Measurements from ENCODE around the gene WDR54. TPM values are rescaled to one million over a fixed set of nuclear protein-coding genes. Genes with fewer than 3 reads are reported as not detected.
"Not testable (repeated sequence)": the region's sequence is repeated elsewhere in the genome, so short reads cannot be mapped to it uniquely, and the experiment has no call there.

Gene WDR54
- total RNA-seq, 1 donor from 2014 or later: 60.3 TPM

GRCh38 chr2:74426181-74426758 lies 4.7 kb downstream of the WDR54 start:
- intact Hi-C loops (cut with micrococcal nuclease): no loop called here

- intact Hi-C loops (cut with micrococcal nuclease): no loop called here
Observed at GRCh38 chr2:74427551-74427950, 6.0 kb downstream of the WDR54 start.

- intact Hi-C loops (cut with micrococcal nuclease): no loop called here
Observed at GRCh38 chr2:74428675-74429074, 7.1 kb downstream of the WDR54 start.

GRCh38 chr2:74429487-74430451 lies 8.2 kb downstream of the WDR54 start:
- intact Hi-C loops (cut with micrococcal nuclease): no loop called here

- intact Hi-C loops (cut with micrococcal nuclease): no loop called here
Observed at GRCh38 chr2:74430502-74430901, 9.0 kb downstream of the WDR54 start.

- intact Hi-C loops (cut with micrococcal nuclease): no loop called here
Observed at GRCh38 chr2:74436111-74436805, 14.7 kb downstream of the WDR54 start.

GRCh38 chr2:74436848-74437695 lies 15.5 kb downstream of the WDR54 start:
- intact Hi-C loops (cut with micrococcal nuclease): no loop called here

GRCh38 chr2:74438248-74438647 lies 16.7 kb downstream of the WDR54 start:
- intact Hi-C loops (cut with micrococcal nuclease): no loop called here

GRCh38 chr2:74439373-74439772 lies 17.8 kb downstream of the WDR54 start:
- intact Hi-C loops (cut with micrococcal nuclease): no loop called here

- intact Hi-C loops (cut with micrococcal nuclease): no loop called here
Observed at GRCh38 chr2:74439803-74440377, 18.4 kb downstream of the WDR54 start.

GRCh38 chr2:74440378-74441169 lies 19.0 kb downstream of the WDR54 start:
- intact Hi-C loops (cut with micrococcal nuclease): no loop called here

- intact Hi-C loops (cut with micrococcal nuclease): no loop called here
Observed at GRCh38 chr2:74441170-74441689, 19.7 kb downstream of the WDR54 start.

GRCh38 chr2:74441690-74442482 lies 20.4 kb downstream of the WDR54 start, which contains the start of gene RTKN:
Gene RTKN (minus strand): TSS chr2:74441937. CDS start chr2:74441816, 121 bp downstream.
- intact Hi-C loops (cut with micrococcal nuclease): no loop called here

GRCh38 chr2:74442483-74443297 lies 21.2 kb downstream of the WDR54 start:
- intact Hi-C loops (cut with micrococcal nuclease): not testable (repeated sequence)

- intact Hi-C loops (cut with micrococcal nuclease): no loop called here
Observed at GRCh38 chr2:74444498-74445318, 23.2 kb downstream of the WDR54 start.

GRCh38 chr2:74447230-74447999 lies 25.9 kb downstream of the WDR54 start:
- intact Hi-C loops (cut with micrococcal nuclease): no loop called here
